PC-3 (cell line): ENCODE results near the gene CAT.

Source experiments
- EZH2 ChIP-seq: fragments of 300-600 bp; sonication (generic); IDR thresholded peaks from one replicate; pipeline ENCODE4 v1.6.1; 2017; ENCODE audit warnings: antibody characterized with exemption, mild to moderate bottlenecking, low read length; ENCODE audit not compliant: unreplicated experiment
- EZH2phosphoT487 ChIP-seq: fragments of 300-600 bp; sonication (generic); IDR thresholded peaks from 2 replicates; pipeline ENCODE4 v1.6.1; 2018; ENCODE audit warnings: mild to moderate bottlenecking, antibody characterized with exemption, low read length, borderline replicate concordance
- TF ChIP-seq, protein P1 (sequence below): fragments of 300-600 bp; sonication (generic); conservative IDR thresholded peaks from 2 replicates; pipeline ENCODE4 v1.5.1; 2017; ENCODE audit warnings: antibody characterized with exemption, low read depth, mild to moderate bottlenecking, low read length

DNA sequence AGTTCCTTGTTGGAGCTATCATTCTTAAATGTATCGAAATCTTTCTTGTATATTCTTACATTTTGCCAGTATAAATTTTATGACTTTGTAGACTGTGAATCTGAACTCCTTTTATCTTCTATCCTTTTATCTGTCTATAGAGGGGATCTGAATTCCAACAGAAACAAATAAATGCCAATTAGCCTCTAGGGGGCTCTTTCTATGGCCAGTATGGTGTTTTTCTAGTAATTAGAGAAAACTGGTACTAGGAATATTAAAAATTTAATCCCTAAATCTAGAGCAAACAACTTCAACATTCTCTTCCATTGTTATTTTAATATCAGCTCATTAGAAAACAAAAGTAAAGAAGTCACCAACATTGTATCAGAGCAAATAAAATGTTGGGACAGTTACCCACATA, 21.5 kb upstream of the CAT start:
- TF ChIP-seq, protein P1, sequence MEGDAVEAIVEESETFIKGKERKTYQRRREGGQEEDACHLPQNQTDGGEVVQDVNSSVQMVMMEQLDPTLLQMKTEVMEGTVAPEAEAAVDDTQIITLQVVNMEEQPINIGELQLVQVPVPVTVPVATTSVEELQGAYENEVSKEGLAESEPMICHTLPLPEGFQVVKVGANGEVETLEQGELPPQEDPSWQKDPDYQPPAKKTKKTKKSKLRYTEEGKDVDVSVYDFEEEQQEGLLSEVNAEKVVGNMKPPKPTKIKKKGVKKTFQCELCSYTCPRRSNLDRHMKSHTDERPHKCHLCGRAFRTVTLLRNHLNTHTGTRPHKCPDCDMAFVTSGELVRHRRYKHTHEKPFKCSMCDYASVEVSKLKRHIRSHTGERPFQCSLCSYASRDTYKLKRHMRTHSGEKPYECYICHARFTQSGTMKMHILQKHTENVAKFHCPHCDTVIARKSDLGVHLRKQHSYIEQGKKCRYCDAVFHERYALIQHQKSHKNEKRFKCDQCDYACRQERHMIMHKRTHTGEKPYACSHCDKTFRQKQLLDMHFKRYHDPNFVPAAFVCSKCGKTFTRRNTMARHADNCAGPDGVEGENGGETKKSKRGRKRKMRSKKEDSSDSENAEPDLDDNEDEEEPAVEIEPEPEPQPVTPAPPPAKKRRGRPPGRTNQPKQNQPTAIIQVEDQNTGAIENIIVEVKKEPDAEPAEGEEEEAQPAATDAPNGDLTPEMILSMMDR, result peak; percentile 37; the same call in 1 of the 2 replicates
- TF ChIP-seq EZH2 (no peak), EZH2phosphoT487 (no peak)
